Right lobe of liver (tissue), 4 donors: ENCODE measurements around the gene VAV3.

ENCODE experiments used
- POLR2A ChIP-seq: fragments of 450-650 bp; IDR thresholded peaks from one replicate; pipeline ENCODE4 v1.6.1; 2017; ENCODE audit warnings: antibody characterized with exemption, mild to moderate bottlenecking
- TF ChIP-seq, protein P1 (sequence below), 4 donors: fragments of 200-600 bp in 3 of 4; fragments of 450-650 bp in 1 of 4; IDR thresholded peaks; one replicate each; pipeline versions ENCODE4 v1.5.1 to v1.8.0; 2016 to 2022; ENCODE audit warnings: antibody characterized with exemption in 4 of 4, mild to moderate bottlenecking in 2 of 4
- donor health status: DM: no; HTN: no; CAD: no.
- donor health status: DM: no; HTN: no; CAD: no.
- donor health status: DM: no; HTN: yes; CAD: no.

DNA sequence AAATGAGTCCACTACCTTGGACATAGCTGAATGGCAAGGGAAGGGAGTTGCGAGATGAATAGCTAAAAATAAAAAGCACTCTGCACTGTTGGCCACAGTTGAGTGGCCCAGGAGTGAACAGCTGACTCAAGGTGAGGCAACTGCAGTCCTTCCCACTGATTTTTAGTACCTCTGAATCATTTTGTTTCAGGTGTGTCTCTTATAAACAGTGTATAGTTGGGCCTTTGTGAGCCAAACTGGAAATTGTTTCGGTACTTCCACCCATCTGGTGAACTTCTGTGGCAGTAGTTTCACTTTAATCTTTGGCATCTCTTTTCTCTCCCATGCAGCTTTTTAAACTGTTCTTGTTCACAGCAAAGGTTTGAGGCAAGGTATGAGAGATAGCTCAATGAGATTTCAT lies 122.7 kb downstream of the VAV3 start:
- TF ChIP-seq, protein P1, sequence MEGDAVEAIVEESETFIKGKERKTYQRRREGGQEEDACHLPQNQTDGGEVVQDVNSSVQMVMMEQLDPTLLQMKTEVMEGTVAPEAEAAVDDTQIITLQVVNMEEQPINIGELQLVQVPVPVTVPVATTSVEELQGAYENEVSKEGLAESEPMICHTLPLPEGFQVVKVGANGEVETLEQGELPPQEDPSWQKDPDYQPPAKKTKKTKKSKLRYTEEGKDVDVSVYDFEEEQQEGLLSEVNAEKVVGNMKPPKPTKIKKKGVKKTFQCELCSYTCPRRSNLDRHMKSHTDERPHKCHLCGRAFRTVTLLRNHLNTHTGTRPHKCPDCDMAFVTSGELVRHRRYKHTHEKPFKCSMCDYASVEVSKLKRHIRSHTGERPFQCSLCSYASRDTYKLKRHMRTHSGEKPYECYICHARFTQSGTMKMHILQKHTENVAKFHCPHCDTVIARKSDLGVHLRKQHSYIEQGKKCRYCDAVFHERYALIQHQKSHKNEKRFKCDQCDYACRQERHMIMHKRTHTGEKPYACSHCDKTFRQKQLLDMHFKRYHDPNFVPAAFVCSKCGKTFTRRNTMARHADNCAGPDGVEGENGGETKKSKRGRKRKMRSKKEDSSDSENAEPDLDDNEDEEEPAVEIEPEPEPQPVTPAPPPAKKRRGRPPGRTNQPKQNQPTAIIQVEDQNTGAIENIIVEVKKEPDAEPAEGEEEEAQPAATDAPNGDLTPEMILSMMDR (IDR thresholded peaks at IDR 0.05) = no peak
- TF ChIP-seq POLR2A = no peak
